GM12892 (cell line): ENCODE results near the gene TP53AIP1.

Experiments
- POLR2A ChIP-seq: IDR thresholded peaks from 2 replicates; pipeline ENCODE4 v1.6.1; 2011; ENCODE audit warnings: low read depth, low read length, control low read depth
- TAF1 ChIP-seq: IDR thresholded peaks from 2 replicates; pipeline ENCODE4 v1.6.1; 2011; ENCODE audit warnings: low read depth, mild to moderate bottlenecking, control low read depth, low read length, borderline replicate concordance

GRCh38 chr11:128939591-128939990 lies 3.1 kb downstream of the TP53AIP1 start:
- TF ChIP-seq TAF1 (no peak), POLR2A (no peak)
